Measurements from ENCODE around the gene CEP295NL.

Gene CEP295NL

GRCh38 chr17:78897664-78898047, 5.3 kb downstream of the CEP295NL start:
- H3K36me3 ChIP-seq (ENCODE audit: control insufficient read depth, insufficient read depth, low read length) = no peaks in the 10 kb centered on the region
- H3K9ac ChIP-seq = no peak overlapping the region
- TF ChIP-seq CTCF (IDR thresholded peaks at IDR 0.05) = no peak
- no peaks in the 10 kb centered on the region for H3K9me3 ChIP-seq (ENCODE audit: control insufficient read depth, low read length)
- H3K4me3 ChIP-seq (ENCODE audit: low read depth, low read length) = no peak overlapping the region
- no peak overlapping the region for H3K4me2 ChIP-seq (ENCODE audit: low read length)
- H3K79me2 ChIP-seq = peaks cover 14% of the 10 kb centered on the region
- no peaks in the 10 kb centered on the region for H3K27me3 ChIP-seq (ENCODE audit: control insufficient read depth, insufficient read depth, low read length)
- no peaks in the 10 kb centered on the region for H3K4me1 ChIP-seq
- H3K27ac ChIP-seq = no peak overlapping the region
- no peak overlapping the region for H2AFZ ChIP-seq

- H3K9me3 ChIP-seq (ENCODE audit: control insufficient read depth, low read length) = no peaks in the 10 kb centered on the region
- H3K4me2 ChIP-seq (ENCODE audit: low read length) = no peak overlapping the region
- H3K36me3 ChIP-seq (ENCODE audit: control insufficient read depth, insufficient read depth, low read length) = no peaks in the 10 kb centered on the region
- no peaks in the 10 kb centered on the region for H3K4me1 ChIP-seq
- H3K9ac ChIP-seq = no peak overlapping the region
- H3K27me3 ChIP-seq (ENCODE audit: control insufficient read depth, insufficient read depth, low read length) = no peaks in the 10 kb centered on the region
- H3K79me2 ChIP-seq = peaks cover 14% of the 10 kb centered on the region
- H3K4me3 ChIP-seq (ENCODE audit: low read depth, low read length) = no peak overlapping the region
- TF ChIP-seq CTCF (IDR thresholded peaks at IDR 0.05) = no peak
- H3K27ac ChIP-seq = no peak overlapping the region
- no peak overlapping the region for H2AFZ ChIP-seq
Observed at GRCh38 chr17:78896834-78897663, 6.0 kb downstream of the CEP295NL start.

GRCh38 chr17:78896091-78896833, 6.7 kb downstream of the CEP295NL start:
- H2AFZ ChIP-seq = no peak overlapping the region
- no peak overlapping the region for H3K4me3 ChIP-seq (ENCODE audit: low read depth, low read length)
- H3K9ac ChIP-seq = no peak overlapping the region
- TF ChIP-seq CTCF (IDR thresholded peaks at IDR 0.05) = no peak
- H3K36me3 ChIP-seq (ENCODE audit: control insufficient read depth, insufficient read depth, low read length) = no peaks in the 10 kb centered on the region
- no peak overlapping the region for H3K4me2 ChIP-seq (ENCODE audit: low read length)
- no peak overlapping the region for H3K27ac ChIP-seq
- no peaks in the 10 kb centered on the region for H3K4me1 ChIP-seq
- H3K9me3 ChIP-seq (ENCODE audit: control insufficient read depth, low read length) = no peaks in the 10 kb centered on the region
- peaks cover 9% of the 10 kb centered on the region for H3K79me2 ChIP-seq
- H3K27me3 ChIP-seq (ENCODE audit: control insufficient read depth, insufficient read depth, low read length) = no peaks in the 10 kb centered on the region

GRCh38 chr17:78895322-78895721, 7.7 kb downstream of the CEP295NL start:
- Histone ChIP-seq H3K36me3 (ENCODE audit: control insufficient read depth, insufficient read depth, low read length) (no peaks in the 10 kb centered on the region), H3K9me3 (ENCODE audit: control insufficient read depth, low read length) (no peaks in the 10 kb centered on the region), H2AFZ (no peak overlapping the region), H3K79me2 (peaks cover 7% of the 10 kb centered on the region), H3K27me3 (ENCODE audit: control insufficient read depth, insufficient read depth, low read length) (no peaks in the 10 kb centered on the region), H3K4me1 (no peaks in the 10 kb centered on the region), H3K9ac (no peak overlapping the region), H3K4me2 (ENCODE audit: low read length) (no peak overlapping the region), H3K4me3 (ENCODE audit: low read depth, low read length) (no peak overlapping the region), H3K27ac (no peak overlapping the region)
- no peak for TF ChIP-seq CTCF (IDR thresholded peaks at IDR 0.05)

Measured in parathyroid adenoma (tissue), 2 donors.